GM20000 (cell line): ENCODE data around the gene AFAP1L2.

ENCODE experiments used
- DNase-seq: peaks from one replicate; pipeline ENCODE4 v3.0.0; 2012; ENCODE audit warnings: low spot score
- TF ChIP-seq, protein P1 (sequence below): IDR thresholded peaks from 2 replicates; pipeline ENCODE4 v1.5.1; 2012; ENCODE audit warnings: mild to moderate bottlenecking, control low read depth; ENCODE audit errors: extremely low read depth, missing control alignments

Gene AFAP1L2

DNA sequence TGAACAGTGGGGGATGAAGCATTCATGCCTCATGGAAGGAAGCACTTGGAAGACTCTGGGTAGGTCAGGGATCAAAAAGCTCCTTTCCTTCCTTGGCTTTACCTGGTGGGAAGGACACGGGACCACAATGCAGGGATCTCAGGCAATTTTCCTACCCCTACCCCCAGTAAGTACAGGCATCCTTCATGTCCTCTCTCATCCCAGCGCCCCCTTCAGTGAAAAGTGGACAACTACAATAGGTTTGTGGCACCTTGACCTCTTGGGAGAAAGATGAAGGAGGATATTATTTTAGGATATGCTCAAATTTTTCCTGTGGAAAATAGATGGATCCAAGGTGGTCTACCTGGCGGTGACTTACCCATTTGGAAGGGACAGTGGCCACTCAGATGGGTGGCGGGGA is 16.5 kb downstream of the AFAP1L2 start:
- no peak for DNase-seq
- TF ChIP-seq, protein P1, sequence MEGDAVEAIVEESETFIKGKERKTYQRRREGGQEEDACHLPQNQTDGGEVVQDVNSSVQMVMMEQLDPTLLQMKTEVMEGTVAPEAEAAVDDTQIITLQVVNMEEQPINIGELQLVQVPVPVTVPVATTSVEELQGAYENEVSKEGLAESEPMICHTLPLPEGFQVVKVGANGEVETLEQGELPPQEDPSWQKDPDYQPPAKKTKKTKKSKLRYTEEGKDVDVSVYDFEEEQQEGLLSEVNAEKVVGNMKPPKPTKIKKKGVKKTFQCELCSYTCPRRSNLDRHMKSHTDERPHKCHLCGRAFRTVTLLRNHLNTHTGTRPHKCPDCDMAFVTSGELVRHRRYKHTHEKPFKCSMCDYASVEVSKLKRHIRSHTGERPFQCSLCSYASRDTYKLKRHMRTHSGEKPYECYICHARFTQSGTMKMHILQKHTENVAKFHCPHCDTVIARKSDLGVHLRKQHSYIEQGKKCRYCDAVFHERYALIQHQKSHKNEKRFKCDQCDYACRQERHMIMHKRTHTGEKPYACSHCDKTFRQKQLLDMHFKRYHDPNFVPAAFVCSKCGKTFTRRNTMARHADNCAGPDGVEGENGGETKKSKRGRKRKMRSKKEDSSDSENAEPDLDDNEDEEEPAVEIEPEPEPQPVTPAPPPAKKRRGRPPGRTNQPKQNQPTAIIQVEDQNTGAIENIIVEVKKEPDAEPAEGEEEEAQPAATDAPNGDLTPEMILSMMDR, result no peak

GRCh38 chr10:114386452-114386851 is 17.9 kb downstream of the AFAP1L2 start:
- TF ChIP-seq, protein P1, result no peak

GRCh38 chr10:114385557-114385956 is 18.7 kb downstream of the AFAP1L2 start:
- TF ChIP-seq, protein P1, result no peak
- DNase-seq, result no peak

More at GRCh38 chr10:114386452-114386851, 17.9 kb downstream of the AFAP1L2 start:
- no peak for DNase-seq

DNA sequence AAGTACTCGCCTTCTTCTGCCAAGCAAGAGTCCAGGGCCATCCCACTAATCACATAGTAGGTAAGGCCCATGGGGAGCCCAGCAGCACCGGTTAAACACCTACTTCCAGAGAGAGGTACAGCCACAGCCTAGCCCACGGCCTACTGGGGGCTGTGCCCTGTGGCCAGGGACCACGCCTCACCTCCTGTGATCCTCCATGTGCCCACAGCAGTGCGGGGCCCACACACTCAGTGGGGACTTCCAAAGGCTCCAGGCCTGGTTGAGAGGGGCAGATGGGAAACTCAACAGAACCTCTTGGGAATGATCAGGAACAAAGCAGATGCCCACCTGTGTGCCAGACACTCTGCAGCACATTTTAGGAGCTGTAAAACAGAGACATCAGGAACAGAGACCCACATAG is 19.7 kb downstream of the AFAP1L2 start:
- no peak for DNase-seq
- TF ChIP-seq, protein P1, result no peak

DNA sequence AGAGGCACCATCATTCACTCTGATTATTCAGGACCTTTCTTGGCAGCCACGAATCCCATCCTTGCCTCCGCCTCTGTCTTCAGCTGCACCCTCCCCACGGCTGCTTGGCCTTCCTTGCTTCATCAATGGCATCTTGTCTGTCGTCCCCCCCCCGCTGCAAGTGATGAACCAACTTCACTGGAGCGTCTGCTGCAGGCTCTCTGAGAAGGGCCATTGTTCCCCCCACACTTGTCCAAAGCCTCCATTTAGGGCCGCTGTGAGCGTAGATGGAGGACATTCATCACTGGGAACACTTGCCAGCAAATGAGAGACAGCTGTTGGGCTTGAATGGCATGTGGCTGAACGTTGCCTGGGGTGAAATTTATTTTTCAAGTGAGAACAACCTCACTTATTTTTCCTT is 20.1 kb downstream of the AFAP1L2 start:
- DNase-seq, result no peak
- TF ChIP-seq, protein P1, result no peak

DNA sequence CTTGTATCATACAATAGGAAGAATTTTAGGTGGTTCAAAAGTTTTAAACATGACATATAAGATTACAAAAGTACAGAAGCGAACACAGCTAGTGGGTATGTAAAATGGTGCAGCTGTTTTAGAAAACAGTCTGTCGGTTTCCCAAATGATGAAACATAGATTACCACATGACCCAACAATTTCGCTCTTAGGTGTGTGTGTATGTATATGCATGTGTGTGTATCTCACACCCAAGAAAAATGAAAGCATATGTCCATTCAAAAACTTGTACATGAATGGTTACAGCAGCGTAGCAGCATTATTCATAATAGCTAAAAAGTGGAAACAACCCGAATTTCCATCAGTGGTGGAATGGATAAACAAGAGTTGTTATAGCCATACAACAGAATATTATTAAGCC is 23.5 kb downstream of the AFAP1L2 start:
- no peak for DNase-seq
- TF ChIP-seq, protein P1, result no peak

DNA sequence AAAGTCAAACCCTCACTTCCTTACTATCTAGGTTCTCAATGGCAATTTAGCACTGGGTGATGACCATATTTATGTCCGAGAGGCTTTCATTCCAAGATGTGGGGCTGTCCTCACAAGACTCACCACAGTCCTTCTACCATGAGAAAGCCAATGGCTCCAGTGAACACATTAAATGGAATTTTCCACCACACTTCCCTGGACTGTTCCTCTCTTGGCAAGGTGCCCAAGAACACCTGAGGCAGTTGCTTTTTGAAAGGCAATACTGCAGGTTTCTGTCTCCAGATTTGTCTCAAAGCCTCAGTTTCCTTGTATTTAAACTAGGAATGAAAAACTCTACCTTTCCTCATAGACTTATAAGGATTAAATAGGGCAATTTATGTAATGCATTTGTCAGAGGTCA is 24.2 kb downstream of the AFAP1L2 start:
- DNase-seq, result no peak
- TF ChIP-seq, protein P1, result no peak
